PC-3 (cell line): ENCODE measurements around the gene COMMD3.

Experiments
- EZH2 ChIP-seq: fragments of 300-600 bp; sonication (generic); IDR thresholded peaks from one replicate; pipeline ENCODE4 v1.6.1; 2017; ENCODE audit warnings: antibody characterized with exemption, mild to moderate bottlenecking, low read length; ENCODE audit not compliant: unreplicated experiment
- TF ChIP-seq, protein P1 (sequence below): fragments of 300-600 bp; sonication (generic); conservative IDR thresholded peaks from 2 replicates; pipeline ENCODE4 v1.5.1; 2017; ENCODE audit warnings: antibody characterized with exemption, low read depth, mild to moderate bottlenecking, low read length

DNA sequence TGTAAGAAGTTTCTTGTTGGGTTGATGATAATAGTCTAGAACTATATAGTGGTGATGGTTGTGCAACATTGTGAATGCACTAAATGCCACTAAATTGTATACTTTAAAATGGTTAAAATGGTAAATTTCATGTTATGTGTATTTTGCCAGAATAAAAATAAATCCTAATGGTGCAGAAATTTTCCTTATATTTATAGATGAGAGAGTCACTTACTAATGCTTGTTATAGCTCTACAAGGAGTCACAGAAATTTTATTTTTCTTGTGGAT, 50.2 kb downstream of the COMMD3 start:
- TF ChIP-seq, protein P1, sequence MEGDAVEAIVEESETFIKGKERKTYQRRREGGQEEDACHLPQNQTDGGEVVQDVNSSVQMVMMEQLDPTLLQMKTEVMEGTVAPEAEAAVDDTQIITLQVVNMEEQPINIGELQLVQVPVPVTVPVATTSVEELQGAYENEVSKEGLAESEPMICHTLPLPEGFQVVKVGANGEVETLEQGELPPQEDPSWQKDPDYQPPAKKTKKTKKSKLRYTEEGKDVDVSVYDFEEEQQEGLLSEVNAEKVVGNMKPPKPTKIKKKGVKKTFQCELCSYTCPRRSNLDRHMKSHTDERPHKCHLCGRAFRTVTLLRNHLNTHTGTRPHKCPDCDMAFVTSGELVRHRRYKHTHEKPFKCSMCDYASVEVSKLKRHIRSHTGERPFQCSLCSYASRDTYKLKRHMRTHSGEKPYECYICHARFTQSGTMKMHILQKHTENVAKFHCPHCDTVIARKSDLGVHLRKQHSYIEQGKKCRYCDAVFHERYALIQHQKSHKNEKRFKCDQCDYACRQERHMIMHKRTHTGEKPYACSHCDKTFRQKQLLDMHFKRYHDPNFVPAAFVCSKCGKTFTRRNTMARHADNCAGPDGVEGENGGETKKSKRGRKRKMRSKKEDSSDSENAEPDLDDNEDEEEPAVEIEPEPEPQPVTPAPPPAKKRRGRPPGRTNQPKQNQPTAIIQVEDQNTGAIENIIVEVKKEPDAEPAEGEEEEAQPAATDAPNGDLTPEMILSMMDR = no peak
- no peak for TF ChIP-seq EZH2
